Mucosa of rectum (tissue), 2 donors: ENCODE measurements around the gene TBX1.
A peak's percentile ranks its signal among the peaks of the same experiment; 100 is the strongest.

Source experiments
- H3K27ac ChIP-seq, 2 donors: one replicate each; pipeline ENCODE4 v1.7.0; 2013; ENCODE audit warnings: inconsistent platforms in 2 of 2, low read depth in 2 of 2, low read length in 2 of 2
- H3K27me3 ChIP-seq, 2 donors: one replicate each; pipeline ENCODE4 v1.7.0; 2013; ENCODE audit warnings: low read length in 2 of 2; ENCODE audit not compliant: control insufficient read depth in 2 of 2, insufficient read depth in 2 of 2
- H3K36me3 ChIP-seq, 2 donors: one replicate each; pipeline ENCODE4 v1.7.0; 2013; ENCODE audit warnings: low read length in 2 of 2; ENCODE audit not compliant: control insufficient read depth in 2 of 2, insufficient read depth in 2 of 2
- H3K4me1 ChIP-seq, 2 donors: one replicate each; pipeline ENCODE4 v1.7.0; 2013; ENCODE audit warnings: low read length in 2 of 2, mild to moderate bottlenecking in 1 of 2; ENCODE audit not compliant: control insufficient read depth in 2 of 2, insufficient read depth in 2 of 2
- H3K4me3 ChIP-seq, 2 donors: one replicate each; pipeline ENCODE4 v1.7.0; 2013; ENCODE audit warnings: low read length in 2 of 2
- H3K9ac ChIP-seq, 2 donors: one replicate each; pipeline ENCODE4 v1.7.0; 2013; ENCODE audit warnings: low read length in 2 of 2, low read depth in 1 of 2, mild to moderate bottlenecking in 1 of 2
- H3K9me3 ChIP-seq, 2 donors: one replicate each; pipeline ENCODE4 v1.7.0; 2013; ENCODE audit warnings: low read length in 2 of 2; ENCODE audit not compliant: control insufficient read depth in 2 of 2
- donor health status: healthy.
- donor health status: Normal muscosa, but diverticular disease.

The TBX1 gene

DNA sequence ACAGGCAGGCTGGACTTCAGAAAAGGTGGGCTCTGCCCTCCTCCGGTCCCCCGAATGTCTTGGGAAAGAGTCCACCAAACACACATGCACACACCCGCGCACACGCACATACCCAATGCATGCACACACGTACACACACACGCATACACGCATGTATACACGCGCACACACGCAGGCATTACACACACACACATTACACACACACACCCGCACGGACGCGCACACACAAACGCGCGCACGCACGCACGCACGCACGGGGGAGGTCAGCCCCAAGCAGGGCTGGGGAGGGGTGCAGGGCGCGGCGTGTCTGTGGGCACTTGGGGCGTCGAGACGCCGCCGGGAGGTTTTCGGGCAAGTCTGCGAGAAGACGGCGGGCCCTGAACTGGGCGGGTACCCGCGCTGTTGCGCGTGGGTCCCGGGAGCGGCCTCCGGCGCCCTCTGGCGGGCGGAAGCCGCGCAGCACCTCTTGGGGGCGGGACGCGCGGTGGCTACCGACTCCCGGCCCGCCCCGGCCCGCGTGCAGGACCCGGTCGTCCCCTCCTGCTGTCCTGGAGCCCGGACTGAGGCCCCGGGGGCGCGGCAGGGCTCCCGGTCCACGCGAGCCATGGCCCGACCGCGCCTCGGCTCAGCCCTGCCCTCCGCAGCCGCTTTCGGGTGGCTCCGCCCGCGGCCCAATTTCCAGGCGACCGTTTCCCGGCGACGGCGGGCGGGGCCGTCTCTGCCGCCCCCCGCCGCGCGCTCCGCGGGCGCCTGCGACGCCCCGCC lies 42.7 kb upstream of the TBX1 start:
- Histone ChIP-seq H3K36me3 (no peaks in the 10 kb centered on the region), H3K9me3 (no peaks in the 10 kb centered on the region), H3K4me3 (peak overlapping the region; percentile 52 to 64), H3K9ac (peak overlapping the region in 1 of 2 donors; percentile 53), H3K4me1 (peaks cover 8 to 15% of the 10 kb centered on the region in 2 donors), H3K27me3 (peaks cover 36 to 62% of the 10 kb centered on the region in 2 donors), H3K27ac (no peak overlapping the region)

DNA sequence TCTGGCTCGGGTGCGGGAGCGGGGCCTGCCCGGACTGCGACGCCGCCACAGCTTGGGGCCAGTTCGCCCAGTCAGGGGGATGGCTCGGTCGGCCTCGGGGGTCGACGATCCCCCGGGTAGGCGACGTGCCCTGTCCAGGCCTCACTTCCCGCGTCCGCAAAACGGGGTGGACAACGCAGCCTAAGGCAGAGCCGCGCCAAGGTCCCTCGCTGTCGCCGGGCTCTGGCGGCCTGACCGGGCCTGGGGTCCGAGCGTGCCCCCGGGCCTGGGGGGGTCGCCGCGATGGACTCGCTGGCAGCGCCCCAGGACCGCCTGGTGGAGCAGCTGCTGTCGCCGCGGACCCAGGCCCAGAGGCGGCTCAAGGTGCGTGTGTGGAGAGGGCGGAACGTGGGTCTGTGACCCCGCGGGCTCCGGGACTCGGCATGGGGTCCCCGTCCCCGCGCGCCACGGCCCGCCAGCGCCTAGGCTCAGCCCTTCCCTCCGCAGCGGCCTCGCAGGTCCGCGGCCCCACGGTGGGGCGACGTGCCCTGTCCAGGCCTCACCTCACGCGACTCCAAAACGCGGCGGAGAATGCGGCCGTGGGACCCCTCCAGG lies 42.0 kb upstream of the TBX1 start:
- Histone ChIP-seq H3K27me3 (peaks cover 34 to 63% of the 10 kb centered on the region in 2 donors), H3K9me3 (no peaks in the 10 kb centered on the region), H3K4me3 (peak overlapping the region; percentile 52 to 64), H3K9ac (peak overlapping the region; percentile 32 to 53), H3K4me1 (peaks cover 10 to 20% of the 10 kb centered on the region in 2 donors), H3K27ac (no peak overlapping the region), H3K36me3 (no peaks in the 10 kb centered on the region)

GRCh38 chr22:19719050-19719482 lies 41.5 kb upstream of the TBX1 start:
- no peak overlapping the region for H3K9ac ChIP-seq
- H3K4me1 ChIP-seq = peaks cover 8 to 20% of the 10 kb centered on the region in 2 donors
- no peak overlapping the region for H3K4me3 ChIP-seq
- H3K36me3 ChIP-seq = no peaks in the 10 kb centered on the region
- no peaks in the 10 kb centered on the region for H3K9me3 ChIP-seq
- H3K27ac ChIP-seq = no peak overlapping the region
- peaks cover 32 to 60% of the 10 kb centered on the region in 2 donors for H3K27me3 ChIP-seq

DNA sequence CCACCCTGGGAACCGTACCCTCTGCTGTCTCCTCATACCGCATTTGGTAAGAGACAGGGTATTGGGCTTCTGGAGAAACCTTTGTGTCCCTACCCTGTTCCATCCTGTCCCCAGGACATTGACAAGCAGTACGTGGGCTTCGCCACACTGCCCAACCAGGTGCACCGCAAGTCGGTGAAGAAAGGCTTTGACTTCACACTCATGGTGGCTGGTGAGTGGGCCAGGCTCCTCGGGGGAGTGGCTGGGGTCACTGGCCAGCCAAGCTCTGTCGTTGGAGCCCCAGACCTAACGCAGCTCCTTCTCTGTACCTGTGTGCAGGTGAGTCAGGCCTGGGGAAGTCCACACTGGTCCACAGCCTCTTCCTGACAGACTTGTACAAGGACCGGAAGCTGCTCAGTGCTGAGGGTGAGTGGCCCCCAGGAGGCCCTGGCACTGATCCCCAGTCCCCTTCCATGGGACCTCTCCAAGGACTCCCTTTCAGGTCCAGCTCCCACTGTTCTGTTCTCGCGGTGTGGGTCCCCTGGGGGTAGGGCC lies 41.0 kb upstream of the TBX1 start:
- Histone ChIP-seq H3K4me3 (no peak overlapping the region), H3K9ac (no peak overlapping the region), H3K9me3 (no peaks in the 10 kb centered on the region), H3K27me3 (peaks cover 35 to 65% of the 10 kb centered on the region in 2 donors), H3K36me3 (no peaks in the 10 kb centered on the region), H3K27ac (no peak overlapping the region), H3K4me1 (peaks cover 8 to 20% of the 10 kb centered on the region in 2 donors)

DNA sequence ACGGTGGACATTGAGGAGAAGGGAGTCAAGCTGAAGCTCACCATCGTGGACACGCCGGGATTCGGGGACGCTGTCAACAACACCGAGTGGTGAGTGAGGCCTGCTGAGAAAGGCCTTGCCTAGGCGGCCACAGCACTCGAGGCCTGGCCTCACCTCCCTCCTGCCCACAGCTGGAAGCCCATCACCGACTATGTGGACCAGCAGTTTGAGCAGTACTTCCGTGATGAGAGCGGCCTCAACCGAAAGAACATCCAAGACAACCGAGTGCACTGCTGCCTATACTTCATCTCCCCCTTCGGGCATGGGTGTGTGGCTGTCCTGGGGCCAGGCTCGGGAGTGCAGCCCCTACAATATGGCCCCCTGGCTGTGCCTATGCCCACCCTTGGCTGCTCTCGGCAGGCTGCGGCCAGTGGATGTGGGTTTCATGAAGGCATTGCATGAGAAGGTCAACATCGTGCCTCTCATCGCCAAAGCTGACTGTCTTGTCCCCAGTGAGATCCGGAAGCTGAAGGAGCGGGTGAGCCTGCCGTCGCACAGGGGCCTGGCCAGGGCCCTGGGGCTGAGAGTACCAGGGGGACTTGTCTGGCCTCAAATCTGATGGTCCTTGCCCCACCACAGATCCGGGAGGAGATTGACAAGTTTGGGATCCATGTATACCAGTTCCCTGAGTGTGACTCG lies 40.3 kb upstream of the TBX1 start:
- Histone ChIP-seq H3K9ac (no peak overlapping the region), H3K4me1 (peaks cover 8 to 17% of the 10 kb centered on the region in 2 donors), H3K9me3 (no peaks in the 10 kb centered on the region), H3K27me3 (peaks cover 39 to 65% of the 10 kb centered on the region in 2 donors), H3K36me3 (no peaks in the 10 kb centered on the region), H3K27ac (no peak overlapping the region), H3K4me3 (no peak overlapping the region)

GRCh38 chr22:19720999-19721329 lies 39.6 kb upstream of the TBX1 start:
- peaks cover 8 to 17% of the 10 kb centered on the region in 2 donors for H3K4me1 ChIP-seq
- no peaks in the 10 kb centered on the region for H3K36me3 ChIP-seq
- H3K27me3 ChIP-seq = peaks cover 39 to 63% of the 10 kb centered on the region in 2 donors
- no peaks in the 10 kb centered on the region for H3K9me3 ChIP-seq
- no peak overlapping the region for H3K9ac ChIP-seq
- H3K4me3 ChIP-seq = no peak overlapping the region
- no peak overlapping the region for H3K27ac ChIP-seq

GRCh38 chr22:19721330-19722177 lies 39.0 kb upstream of the TBX1 start:
- H3K9me3 ChIP-seq = no peaks in the 10 kb centered on the region
- no peak overlapping the region for H3K9ac ChIP-seq
- H3K4me3 ChIP-seq = no peak overlapping the region
- no peaks in the 10 kb centered on the region for H3K36me3 ChIP-seq
- H3K27me3 ChIP-seq = peaks cover 39 to 57% of the 10 kb centered on the region in 2 donors
- H3K27ac ChIP-seq = no peak overlapping the region
- peaks cover 8 to 17% of the 10 kb centered on the region in 2 donors for H3K4me1 ChIP-seq

DNA sequence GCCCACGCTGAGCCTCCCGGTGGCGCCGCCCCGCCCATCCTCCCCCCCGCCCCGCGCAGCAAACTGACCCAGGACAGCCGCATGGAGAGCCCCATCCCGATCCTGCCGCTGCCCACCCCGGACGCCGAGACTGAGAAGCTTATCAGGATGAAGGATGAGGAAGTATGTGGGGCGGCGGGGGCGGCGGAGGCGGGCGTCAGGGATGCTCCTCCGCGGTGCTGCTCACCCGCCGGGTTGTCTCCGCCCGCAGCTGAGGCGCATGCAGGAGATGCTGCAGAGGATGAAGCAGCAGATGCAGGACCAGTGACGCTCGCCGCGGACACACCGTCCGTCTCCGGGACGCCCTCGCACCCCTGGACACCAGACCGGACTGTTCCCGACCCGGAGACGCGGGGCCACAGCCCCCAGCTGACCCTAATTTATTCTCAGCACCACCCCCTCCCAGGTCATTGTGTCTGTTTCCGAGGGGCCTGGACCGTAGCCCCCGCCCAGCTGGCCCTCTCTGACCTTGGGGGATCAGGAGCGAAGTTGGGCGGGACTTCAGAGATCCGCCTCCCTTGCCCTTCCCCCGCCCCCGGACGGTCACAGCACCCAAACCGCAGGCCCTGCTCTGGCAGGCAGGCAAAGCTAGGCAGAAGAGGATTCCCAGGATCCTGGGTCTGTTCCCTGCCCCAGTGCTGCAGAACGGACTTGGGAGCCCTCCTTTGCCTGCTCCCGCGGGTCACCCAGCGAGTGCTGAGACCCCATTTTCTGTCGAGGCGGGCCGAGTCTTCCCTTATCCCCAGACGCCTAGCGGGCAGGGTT lies 38.2 kb upstream of the TBX1 start:
- Histone ChIP-seq H3K9ac (no peak overlapping the region), H3K36me3 (no peaks in the 10 kb centered on the region)

GRCh38 chr22:19722982-19723231 lies 37.7 kb upstream of the TBX1 start:
- peaks cover 4 to 13% of the 10 kb centered on the region in 2 donors for H3K4me1 ChIP-seq
- H3K27me3 ChIP-seq = peaks cover 39 to 53% of the 10 kb centered on the region in 2 donors
- no peak overlapping the region for H3K4me3 ChIP-seq
- H3K27ac ChIP-seq = no peak overlapping the region
- no peak overlapping the region for H3K9ac ChIP-seq
- H3K36me3 ChIP-seq = no peaks in the 10 kb centered on the region
- H3K9me3 ChIP-seq = no peaks in the 10 kb centered on the region

More for the DNA sequence above, 38.2 kb upstream of the TBX1 start:
- peaks cover 39 to 56% of the 10 kb centered on the region in 2 donors for H3K27me3 ChIP-seq
- H3K9me3 ChIP-seq = no peaks in the 10 kb centered on the region
- H3K27ac ChIP-seq = no peak overlapping the region
- H3K4me1 ChIP-seq = peaks cover 8 to 17% of the 10 kb centered on the region in 2 donors
- H3K4me3 ChIP-seq = no peak overlapping the region
